Esophagus squamous epithelium (tissue), 4 donors: Measurements from ENCODE around the gene MAN1C1.

Experiments
- CTCF ChIP-seq, 6 experiments: fragments of 450-650 bp in 4 of 6; fragments of 200-600 bp in 2 of 6; sonication (generic) in 2 of 6; IDR thresholded peaks; one replicate each; pipeline ENCODE4 v1.5.1; 2016 to 2019; ENCODE audit warnings: antibody characterized with exemption in 6 of 6, mild to moderate bottlenecking in 4 of 6, moderate library complexity in 4 of 6
- POLR2A ChIP-seq, 4 donors: fragments of 450-650 bp; IDR thresholded peaks; one replicate each; pipeline ENCODE4 v1.6.1; 2017; ENCODE audit warnings: antibody characterized with exemption in 4 of 4, mild to moderate bottlenecking in 4 of 4, moderate library complexity in 3 of 4

DNA sequence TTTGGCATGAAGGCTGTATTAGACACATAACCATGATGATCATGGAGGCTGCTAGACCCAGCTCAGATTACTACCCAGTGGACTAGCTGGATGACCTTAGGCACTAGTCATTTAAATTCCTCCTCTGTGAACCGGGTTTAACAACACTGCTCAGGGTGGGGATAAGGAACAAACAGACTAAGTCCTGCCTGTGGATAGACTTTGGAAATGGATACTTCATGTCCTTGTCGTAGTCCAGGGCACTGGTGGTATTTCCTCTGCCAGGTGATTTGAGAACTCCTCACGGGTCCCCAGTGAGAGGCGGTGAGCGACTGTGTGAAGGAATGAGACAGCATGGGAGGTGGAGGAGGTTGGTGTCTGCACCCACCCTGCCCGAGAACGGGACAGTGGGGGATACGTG lies 110.5 kb downstream of the MAN1C1 start:
- TF ChIP-seq POLR2A (IDR thresholded peaks at IDR 0.05) (no peak), CTCF (IDR thresholded peaks at IDR 0.05) (no peak)
